H1 (cell line): ENCODE measurements around the gene LTF. TPM values are rescaled to one million over a fixed set of nuclear protein-coding genes. Genes with fewer than 3 reads are reported as not detected.

ENCODE experiments used
- JUND ChIP-seq: IDR thresholded peaks from 2 replicates; pipeline ENCODE4 v1.6.1; 2011; ENCODE audit warnings: mild to moderate bottlenecking, improper control_type of control experiment, low read length
- polyA plus RNA-seq, 7 experiments: library from polyadenylated mRNA; depleted of rRNA in 3 of 7; stranded (reverse) in 5 of 7; unstranded in 2 of 7; fragments of >200 nt in 5 of 7; fragments of 200-250 nt in 2 of 7; gene quantifications; 1 replicate in 5 of 7; 2 replicates in 1 of 7; 4 replicates in 1 of 7; pipeline versions ENCODE4 v1.2.1 to v1.2.3, GENCODE V29; 2011 to 2013; ENCODE audit warnings: missing spikeins in 2 of 7, mixed read lengths in 2 of 7
- total RNA-seq: library from RNA; stranded (reverse); fragmentation: NEBNext Ultra II Directional; extraction: Animal tissue kit (Norgen Biotek cat#: 25700); gene quantifications from 2 replicates; pipeline ENCODE4 v1.2.1, GENCODE V29; 2021

The LTF gene
- total and polyA plus RNA-seq, 2 of the 8 experiments (the other 6 are each of a cell fraction or from before 2014, with no cell fraction given): 0.23 to 0.99 TPM

DNA sequence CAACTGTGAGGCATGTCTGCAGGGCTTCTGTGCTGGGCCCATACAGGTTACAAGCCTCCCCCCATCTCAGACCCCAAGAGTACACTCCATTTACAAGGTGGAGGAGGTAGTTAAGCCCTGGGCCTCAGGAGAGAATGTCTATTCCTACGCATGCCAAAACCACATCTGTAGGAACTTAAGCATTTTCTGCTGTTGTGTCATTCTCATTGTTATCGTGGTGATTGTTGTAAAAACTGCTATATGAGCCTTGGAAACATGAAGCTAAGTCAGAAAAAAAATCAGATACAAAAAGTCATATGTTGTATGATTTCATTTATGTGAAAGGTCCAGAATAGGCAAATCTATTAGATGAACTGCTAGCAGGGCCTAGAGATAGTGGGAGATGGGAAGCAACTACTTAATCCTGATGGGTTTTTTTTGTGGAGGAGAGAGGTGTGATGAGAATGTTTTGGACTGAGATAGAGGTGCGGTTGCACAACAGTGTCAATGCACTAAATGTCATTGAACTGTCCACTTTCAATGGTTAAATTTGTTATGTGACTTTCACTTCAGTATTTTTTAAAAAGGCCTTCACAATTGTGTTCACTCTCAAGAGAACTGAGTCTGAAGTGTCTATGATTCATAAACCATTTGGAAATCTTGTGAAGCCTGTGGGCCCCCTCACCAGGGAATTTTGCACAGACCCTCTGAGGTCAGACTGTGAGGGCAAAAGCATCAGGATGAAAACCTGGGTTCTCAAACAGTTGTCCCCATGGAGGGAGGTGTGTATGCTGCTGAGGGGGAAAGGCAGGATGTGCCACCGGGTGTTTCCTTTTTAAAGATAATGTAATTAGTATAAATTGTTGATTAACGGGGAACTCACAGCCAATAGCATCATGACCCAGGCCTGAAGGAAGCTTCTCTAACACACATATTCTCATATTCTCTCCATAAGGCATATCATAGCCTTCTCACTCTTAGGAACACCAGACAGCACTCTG is 36.2 kb upstream of the LTF start (continued):
- no peak for TF ChIP-seq JUND
